Stomach (tissue), 9 donors: ENCODE results near the gene ZFHX3. TPM values are rescaled to one million over a fixed set of nuclear protein-coding genes. Genes with fewer than 3 reads are reported as not detected.

ENCODE experiments used
- DNase-seq, 2 donors: peaks; one replicate each; pipeline versions ENCODE4 v3.0.0 to v3.0.0-alpha.2; 2013 to 2019
- H3K27ac ChIP-seq, 5 donors: fragments of 200-600 bp in 4 of 5; sonication (generic) in 4 of 5; one replicate each; pipeline ENCODE4 v1.5.1; 2013 to 2019; ENCODE audit warnings: mild to moderate bottlenecking in 1 of 5, moderate library complexity in 1 of 5
- H3K27me3 ChIP-seq, 3 donors: fragments of 200-600 bp; sonication (generic); one replicate each; pipeline ENCODE4 v1.5.1; 2017 to 2019; ENCODE audit warnings: mixed run types in 1 of 3
- H3K36me3 ChIP-seq, 4 donors: fragments of 200-600 bp; sonication (generic); 1 replicate in 3 of 4; 2 replicates in 1 of 4; pipeline ENCODE4 v1.5.1; 2016 to 2019
- H3K4me1 ChIP-seq, 4 donors: fragments of 200-600 bp; sonication (generic); one replicate each; pipeline ENCODE4 v1.5.1; 2016 to 2019
- H3K4me3 ChIP-seq, 4 donors: fragments of 200-600 bp; sonication (generic) in 3 of 4; one replicate each; pipeline ENCODE4 v1.5.1; 2016 to 2019; ENCODE audit warnings: mild to moderate bottlenecking in 1 of 4
- H3K9me3 ChIP-seq, 4 donors: fragments of 200-600 bp; sonication (generic); one replicate each; pipeline ENCODE4 v1.5.1; 2016 to 2019
- EP300 ChIP-seq: sonication (generic); formaldehyde crosslinking; IDR thresholded peaks from one replicate; pipeline ENCODE4 v1.6.1; 2017; ENCODE audit warnings: antibody characterized with exemption
- POLR2A ChIP-seq, 4 donors: fragments of 450-650 bp; IDR thresholded peaks; one replicate each; pipeline ENCODE4 v1.6.1; 2016; ENCODE audit warnings: antibody characterized with exemption in 4 of 4, control low read depth in 2 of 4, mild to moderate bottlenecking in 1 of 4, moderate library complexity in 1 of 4
- POLR2AphosphoS5 ChIP-seq, 3 donors: sonication (generic); formaldehyde crosslinking; IDR thresholded peaks; one replicate each; pipeline ENCODE4 v1.6.1; 2016; ENCODE audit warnings: antibody characterized with exemption in 3 of 3
- WGBS, 5 donors: extraction: QIAGEN DNeasy Blood & Tissue Kit in 3 of 5; methylation state at CpG; one replicate each; pipeline versions ENCODE4 v1.1.5 to v1.1.7; 2013 to 2018; 5-methylcytosine and 5-hydroxymethylcytosine counted together
- intact Hi-C: fragments of 100-400 bp; cut with DNase I; formaldehyde crosslinking; loops from one replicate; pipeline ENCODE4 v1.15.1; 2023; ENCODE audit warnings: low total_unique reads
- polyA plus RNA-seq, 3 donors: library from polyadenylated mRNA; stranded (reverse); fragments of 200-250 nt; gene quantifications; one replicate each; pipeline ENCODE4 v1.2.3, GENCODE V29; 2013
- total RNA-seq, 5 donors: library from RNA; depleted of rRNA; stranded (reverse); fragments of >200 nt; gene quantifications; one replicate each; pipeline versions ENCODE4 v1.1.0 to v1.2.3, GENCODE V29; 2014 to 2016
- TF ChIP-seq, protein P1 (sequence below), 7 experiments: fragments of 450-650 bp in 4 of 7; fragments of 200-600 bp in 3 of 7; sonication (generic) in 3 of 7; IDR thresholded peaks; one replicate each; pipeline ENCODE4 v1.5.1; 2016 to 2019; ENCODE audit warnings: antibody characterized with exemption in 7 of 7, control low read depth in 2 of 7, mild to moderate bottlenecking in 1 of 7
- donor health status: healthy with polysubstance abuse.
- donor health status: Bipolar disorder and iron deficiency.
- donor health status: healthy.

ZFHX3 gene
- total and polyA plus RNA-seq, 8 donors: 1.1 to 27.5 (median 11.8) TPM

DNA sequence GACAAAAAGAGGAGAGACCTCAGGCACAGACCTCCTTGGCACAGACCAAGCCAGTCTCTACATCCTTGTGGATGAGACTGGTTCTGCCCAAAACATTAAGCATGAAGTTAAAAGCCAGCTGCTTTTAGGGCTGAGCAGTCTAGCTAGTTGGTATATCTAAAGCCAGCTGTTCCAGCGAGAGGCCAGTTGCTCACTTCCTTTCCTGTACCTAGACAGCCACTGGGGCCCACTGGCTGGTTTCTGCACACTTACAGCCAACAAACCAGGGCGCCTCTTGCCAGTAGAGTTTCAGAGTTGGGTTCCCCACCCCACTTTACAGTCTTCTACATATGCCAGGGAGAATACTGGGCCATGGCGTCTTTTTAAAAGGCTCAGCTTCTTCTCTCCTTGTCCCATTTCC lies 242.4 kb downstream of the ZFHX3 start:
- DNase-seq: no peak
- no peak for TF ChIP-seq EP300
- no peak overlapping the region for H3K4me3 ChIP-seq
- H3K36me3 ChIP-seq: peaks cover 0 to 31% (median 21%) of the 10 kb centered on the region in 4 donors
- WGBS, 5 donors: 84 to 96% (median 92%) methylated on average over 3 of the region's 3 CpGs
- H3K4me1 ChIP-seq: peaks cover 0 to 7% (median 0%) of the 10 kb centered on the region in 4 donors
- no peaks in the 10 kb centered on the region for H3K27me3 ChIP-seq
- no peaks in the 10 kb centered on the region for H3K9me3 ChIP-seq
- intact Hi-C loops: no loop called here
- no peak overlapping the region for H3K27ac ChIP-seq

DNA sequence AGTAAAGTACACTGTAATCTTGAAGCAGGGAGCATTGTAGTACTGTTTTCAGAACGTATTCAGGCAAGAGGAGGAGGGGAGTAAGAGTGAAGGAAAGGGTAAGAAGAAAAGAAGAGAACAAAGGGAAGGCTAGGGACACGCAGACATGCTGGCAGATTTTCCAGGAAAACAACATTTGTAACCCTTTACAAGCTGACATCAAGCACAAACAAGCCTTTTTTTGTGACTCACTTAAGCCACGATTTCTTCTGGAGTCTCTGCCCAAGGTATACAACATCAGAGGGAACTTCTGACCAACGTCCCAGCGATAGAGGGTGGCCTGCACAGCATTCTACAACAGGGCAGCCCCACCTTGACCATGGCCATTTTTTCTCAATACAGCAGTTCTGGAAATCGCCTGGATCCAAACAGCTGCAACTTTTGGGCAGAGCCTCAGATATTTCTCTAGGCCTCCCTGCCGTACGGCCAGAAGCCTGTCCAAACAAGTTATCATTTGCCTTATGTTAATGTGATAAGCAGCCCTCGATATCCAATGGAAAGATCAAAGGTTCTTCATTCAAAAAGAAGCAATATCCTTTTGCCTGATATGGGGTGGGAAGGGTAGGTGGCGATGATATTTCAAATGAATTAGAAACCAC lies 247.3 kb downstream of the ZFHX3 start:
- Histone ChIP-seq H3K4me3 (no peak overlapping the region), H3K27me3 (no peaks in the 10 kb centered on the region), H3K36me3 (peaks cover 24 to 52% (median 47%) of the 10 kb centered on the region in 4 donors), H3K4me1 (peaks cover 0 to 10% (median 0%) of the 10 kb centered on the region in 4 donors), H3K9me3 (no peaks in the 10 kb centered on the region), H3K27ac (no peak overlapping the region)
- intact Hi-C loops: no loop called here
- DNase-seq: no peak
- 39 to 57% (median 49%) methylated on average over 10 of the region's 10 CpGs for WGBS, 5 donors
- TF ChIP-seq EP300 (no peak), POLR2A (IDR thresholded peaks at IDR 0.05) (no peak), POLR2AphosphoS5 (IDR thresholded peaks at IDR 0.05) (no peak)
- TF ChIP-seq, protein P1, sequence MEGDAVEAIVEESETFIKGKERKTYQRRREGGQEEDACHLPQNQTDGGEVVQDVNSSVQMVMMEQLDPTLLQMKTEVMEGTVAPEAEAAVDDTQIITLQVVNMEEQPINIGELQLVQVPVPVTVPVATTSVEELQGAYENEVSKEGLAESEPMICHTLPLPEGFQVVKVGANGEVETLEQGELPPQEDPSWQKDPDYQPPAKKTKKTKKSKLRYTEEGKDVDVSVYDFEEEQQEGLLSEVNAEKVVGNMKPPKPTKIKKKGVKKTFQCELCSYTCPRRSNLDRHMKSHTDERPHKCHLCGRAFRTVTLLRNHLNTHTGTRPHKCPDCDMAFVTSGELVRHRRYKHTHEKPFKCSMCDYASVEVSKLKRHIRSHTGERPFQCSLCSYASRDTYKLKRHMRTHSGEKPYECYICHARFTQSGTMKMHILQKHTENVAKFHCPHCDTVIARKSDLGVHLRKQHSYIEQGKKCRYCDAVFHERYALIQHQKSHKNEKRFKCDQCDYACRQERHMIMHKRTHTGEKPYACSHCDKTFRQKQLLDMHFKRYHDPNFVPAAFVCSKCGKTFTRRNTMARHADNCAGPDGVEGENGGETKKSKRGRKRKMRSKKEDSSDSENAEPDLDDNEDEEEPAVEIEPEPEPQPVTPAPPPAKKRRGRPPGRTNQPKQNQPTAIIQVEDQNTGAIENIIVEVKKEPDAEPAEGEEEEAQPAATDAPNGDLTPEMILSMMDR (IDR thresholded peaks at IDR 0.05): no peak

DNA sequence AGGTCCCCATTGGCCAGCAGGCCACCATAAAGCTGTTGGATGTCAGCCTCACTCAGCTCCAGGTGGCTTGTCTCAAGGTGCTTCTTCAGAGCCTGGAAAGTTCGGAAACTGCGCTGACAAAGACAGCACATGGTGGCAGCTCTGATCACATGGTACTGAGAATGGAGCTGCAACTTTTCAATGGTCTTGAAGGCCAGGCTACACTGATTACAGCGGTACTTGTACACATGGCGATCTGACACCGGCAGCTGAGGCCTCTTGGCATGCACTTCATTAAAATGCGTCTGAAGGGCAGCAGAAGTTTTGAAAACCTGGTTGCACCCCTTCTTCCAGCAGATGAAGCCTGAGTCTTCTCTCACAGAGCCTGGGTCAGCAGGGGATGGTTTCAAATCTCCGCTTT lies 249.7 kb downstream of the ZFHX3 start:
- WGBS, 5 donors: 88 to 96% (median 92%) methylated on average over 7 of the region's 7 CpGs
- Histone ChIP-seq H3K27me3 (no peaks in the 10 kb centered on the region), H3K9me3 (no peaks in the 10 kb centered on the region), H3K27ac (peak overlapping the region in 1 of 5 donors; percentile 65), H3K36me3 (peaks cover 24 to 75% (median 68%) of the 10 kb centered on the region in 4 donors), H3K4me1 (peaks cover 0 to 10% (median 0%) of the 10 kb centered on the region in 4 donors), H3K4me3 (no peak overlapping the region)
- TF ChIP-seq POLR2A (IDR thresholded peaks at IDR 0.05) (no peak), EP300 (no peak), POLR2AphosphoS5 (IDR thresholded peaks at IDR 0.05) (no peak)
- TF ChIP-seq, protein P1 (IDR thresholded peaks at IDR 0.05): no peak
- intact Hi-C loops: no loop called here
- no peak for DNase-seq

DNA sequence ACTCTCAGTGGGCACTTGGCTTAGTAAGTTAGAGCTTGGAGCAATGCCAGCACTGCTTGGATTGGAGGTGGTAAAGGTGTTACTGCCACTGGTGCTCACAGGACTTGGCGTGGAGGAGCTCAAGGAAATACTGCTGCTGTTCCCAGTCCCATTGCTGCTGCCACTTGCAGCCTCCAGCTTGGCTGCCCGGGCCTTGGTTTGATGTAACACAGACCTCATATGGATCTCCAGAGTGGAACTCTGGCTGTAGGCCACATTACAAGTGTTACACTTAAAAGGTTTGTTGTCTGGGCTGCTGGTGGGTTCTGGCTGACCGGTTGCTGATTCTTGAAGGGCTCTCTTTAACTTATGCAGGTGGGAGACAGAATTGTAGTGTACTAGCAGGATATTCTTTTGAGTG lies 250.3 kb downstream of the ZFHX3 start:
- no peaks in the 10 kb centered on the region for H3K9me3 ChIP-seq

More for the DNA sequence above, 250.3 kb downstream of the ZFHX3 start:
- intact Hi-C loops: no loop called here
- Histone ChIP-seq H3K4me1 (peaks cover 0 to 10% (median 0%) of the 10 kb centered on the region in 4 donors), H3K36me3 (peaks cover 24 to 80% (median 74%) of the 10 kb centered on the region in 4 donors), H3K27me3 (no peaks in the 10 kb centered on the region), H3K4me3 (no peak overlapping the region), H3K27ac (peak overlapping the region in 1 of 5 donors; percentile 65)
- TF ChIP-seq POLR2AphosphoS5 (IDR thresholded peaks at IDR 0.05): peak in 1 of 3 donors; percentile 9
- TF ChIP-seq POLR2A (IDR thresholded peaks at IDR 0.05): no peak
- no peak for TF ChIP-seq EP300
- TF ChIP-seq, protein P1 (IDR thresholded peaks at IDR 0.05): no peak
- WGBS, 5 donors: 87 to 95% (median 88%) methylated on average over 2 to 3 of the region's 3 CpGs
- peak in 1 of 2 donors; percentile 67 for DNase-seq
